ENCODE results near the gene CFAP210. TPM values are rescaled to one million over a fixed set of nuclear protein-coding genes. Genes with fewer than 3 reads are reported as not detected.
A peak's percentile ranks its signal among the peaks of the same experiment; 100 is the strongest.

CFAP210 gene
- not detected for polyA plus RNA-seq (2012; ENCODE audit: missing spikeins)

GRCh38 chr2:169694113-169694893 lies at the start of gene CFAP210, which contains the start of gene PHOSPHO2:
CFAP210 (minus strand) TSS chr2:169694405; CDS start chr2:169694327, 78 bp downstream.
PHOSPHO2 (plus strand) TSS chr2:169694469; CDS start chr2:169700972, 6,503 bp downstream.
- peak; percentile 55; the same call in 1 of the 2 replicates for TF ChIP-seq TAF1 (IDR thresholded peaks at IDR 0.05; ENCODE audit: borderline replicate concordance, low read depth, low read length)
- TF ChIP-seq POLR2A (IDR thresholded peaks at IDR 0.05; ENCODE audit: low read depth, low read length) = peak; percentile 87
- TF ChIP-seq POLR2AphosphoS5 (IDR thresholded peaks at IDR 0.05; ENCODE audit: low read depth, low read length) = peak; percentile 80
- peak; percentile 88 for DNase-seq (ENCODE audit: insufficient read length)
- peak; percentile 100 for FAIRE-seq

- TF ChIP-seq TAF1 (IDR thresholded peaks at IDR 0.05; ENCODE audit: borderline replicate concordance, low read depth, low read length) (no peak), POLR2AphosphoS5 (IDR thresholded peaks at IDR 0.05; ENCODE audit: low read depth, low read length) (no peak), POLR2A (IDR thresholded peaks at IDR 0.05; ENCODE audit: low read depth, low read length) (no peak)
- no peak for DNase-seq (ENCODE audit: insufficient read length)
- FAIRE-seq = no peak
Measured at GRCh38 chr2:169743549-169743948, 49.3 kb upstream of the CFAP210 start.

GRCh38 chr2:169739351-169739750 lies 45.1 kb upstream of the CFAP210 start:
- DNase-seq (ENCODE audit: insufficient read length) (no peak), FAIRE-seq (no peak)
- TF ChIP-seq POLR2A (IDR thresholded peaks at IDR 0.05; ENCODE audit: low read depth, low read length) (no peak), POLR2AphosphoS5 (IDR thresholded peaks at IDR 0.05; ENCODE audit: low read depth, low read length) (no peak), TAF1 (IDR thresholded peaks at IDR 0.05; ENCODE audit: borderline replicate concordance, low read depth, low read length) (no peak)

GRCh38 chr2:169738566-169739229 lies 44.5 kb upstream of the CFAP210 start:
- FAIRE-seq = no peak

GRCh38 chr2:169736902-169737301 lies 42.7 kb upstream of the CFAP210 start:
- TF ChIP-seq TAF1 (IDR thresholded peaks at IDR 0.05; ENCODE audit: borderline replicate concordance, low read depth, low read length) = no peak
- no peak for TF ChIP-seq POLR2A (IDR thresholded peaks at IDR 0.05; ENCODE audit: low read depth, low read length)
- no peak for TF ChIP-seq POLR2AphosphoS5 (IDR thresholded peaks at IDR 0.05; ENCODE audit: low read depth, low read length)
- no peak for DNase-seq (ENCODE audit: insufficient read length)
- no peak for FAIRE-seq

More at GRCh38 chr2:169738566-169739229, 44.5 kb upstream of the CFAP210 start:
- DNase-seq (ENCODE audit: insufficient read length) = no peak
- TF ChIP-seq POLR2AphosphoS5 (IDR thresholded peaks at IDR 0.05; ENCODE audit: low read depth, low read length) (no peak), TAF1 (IDR thresholded peaks at IDR 0.05; ENCODE audit: borderline replicate concordance, low read depth, low read length) (no peak), POLR2A (IDR thresholded peaks at IDR 0.05; ENCODE audit: low read depth, low read length) (no peak)

GRCh38 chr2:169735623-169736022 lies 41.4 kb upstream of the CFAP210 start:
- FAIRE-seq (no peak), DNase-seq (ENCODE audit: insufficient read length) (no peak)
- TF ChIP-seq POLR2A (IDR thresholded peaks at IDR 0.05; ENCODE audit: low read depth, low read length) (no peak), POLR2AphosphoS5 (IDR thresholded peaks at IDR 0.05; ENCODE audit: low read depth, low read length) (no peak), TAF1 (IDR thresholded peaks at IDR 0.05; ENCODE audit: borderline replicate concordance, low read depth, low read length) (no peak)

- FAIRE-seq (no peak), DNase-seq (ENCODE audit: insufficient read length) (peak; percentile 27)
- no peak for TF ChIP-seq POLR2A (IDR thresholded peaks at IDR 0.05; ENCODE audit: low read depth, low read length)
- no peak for TF ChIP-seq TAF1 (IDR thresholded peaks at IDR 0.05; ENCODE audit: borderline replicate concordance, low read depth, low read length)
- TF ChIP-seq POLR2AphosphoS5 (IDR thresholded peaks at IDR 0.05; ENCODE audit: low read depth, low read length) = no peak
Measured at GRCh38 chr2:169734169-169734847, 40.1 kb upstream of the CFAP210 start.

- no peak for TF ChIP-seq POLR2AphosphoS5 (IDR thresholded peaks at IDR 0.05; ENCODE audit: low read depth, low read length)
- TF ChIP-seq POLR2A (IDR thresholded peaks at IDR 0.05; ENCODE audit: low read depth, low read length) = no peak
- no peak for FAIRE-seq
- no peak for DNase-seq (ENCODE audit: insufficient read length)
Measured at GRCh38 chr2:169732583-169733358, 38.6 kb upstream of the CFAP210 start.

- FAIRE-seq (no peak), DNase-seq (ENCODE audit: insufficient read length) (no peak)
- no peak for TF ChIP-seq POLR2A (IDR thresholded peaks at IDR 0.05; ENCODE audit: low read depth, low read length)
- TF ChIP-seq TAF1 (IDR thresholded peaks at IDR 0.05; ENCODE audit: borderline replicate concordance, low read depth, low read length) = no peak
- no peak for TF ChIP-seq POLR2AphosphoS5 (IDR thresholded peaks at IDR 0.05; ENCODE audit: low read depth, low read length)
Measured at GRCh38 chr2:169732075-169732474, 37.9 kb upstream of the CFAP210 start.

GRCh38 chr2:169729274-169729605 lies 35.0 kb upstream of the CFAP210 start:
- no peak for TF ChIP-seq POLR2AphosphoS5 (IDR thresholded peaks at IDR 0.05; ENCODE audit: low read depth, low read length)
- TF ChIP-seq POLR2A (IDR thresholded peaks at IDR 0.05; ENCODE audit: low read depth, low read length) = no peak
- no peak for TF ChIP-seq TAF1 (IDR thresholded peaks at IDR 0.05; ENCODE audit: borderline replicate concordance, low read depth, low read length)
- no peak for FAIRE-seq
- no peak for DNase-seq (ENCODE audit: insufficient read length)

GRCh38 chr2:169727065-169727464 lies 32.9 kb upstream of the CFAP210 start:
- TF ChIP-seq TAF1 (IDR thresholded peaks at IDR 0.05; ENCODE audit: borderline replicate concordance, low read depth, low read length) (no peak), POLR2AphosphoS5 (IDR thresholded peaks at IDR 0.05; ENCODE audit: low read depth, low read length) (no peak), POLR2A (IDR thresholded peaks at IDR 0.05; ENCODE audit: low read depth, low read length) (no peak)
- FAIRE-seq (no peak), DNase-seq (ENCODE audit: insufficient read length) (no peak)
